Measurements from ENCODE around the gene NUAK2.

- TF ChIP-seq JUND (IDR thresholded peaks at IDR 0.05), result no peak
- TF ChIP-seq EGR1 (IDR thresholded peaks at IDR 0.05; ENCODE audit: low read depth in 2 of 2), result no peak
- no peak for TF ChIP-seq CTCF (IDR thresholded peaks at IDR 0.05; ENCODE audit: low read depth, low read length, missing input control)
- no peak for TF ChIP-seq REST (IDR thresholded peaks at IDR 0.05)
- TF ChIP-seq RAD21 (IDR thresholded peaks at IDR 0.05), result no peak
- TF ChIP-seq RXRA (IDR thresholded peaks at IDR 0.05), result no peak
- no peak for TF ChIP-seq FOXA1 (IDR thresholded peaks at IDR 0.05)
- TF ChIP-seq MAX (IDR thresholded peaks at IDR 0.05), result no peak
- TF ChIP-seq TAF1 (conservative IDR thresholded peaks at IDR 0.05), result no peak
These were observed 25.5 kb upstream of the NUAK2 start for GRCh38 chr1:205346956-205347574.
